Fibroblast of pulmonary artery (primary cell): ENCODE data around the gene NCSTN.

Experiments used
- DNase-seq: peaks from one replicate; pipeline ENCODE4 v3.0.0-alpha.2; 2010; ENCODE audit warnings: low read depth
- H3K4me3 ChIP-seq: replicated peaks from 2 replicates; pipeline ENCODE4 v1.5.1; 2011; ENCODE audit warnings: low read depth, mild to moderate bottlenecking, control low read depth, low read length, moderate library complexity
- TF ChIP-seq, protein P1 (sequence below): IDR thresholded peaks from 2 replicates; pipeline ENCODE4 v1.5.1; 2011; ENCODE audit warnings: mild to moderate bottlenecking, control low read depth, low read length, inconsistent platforms; ENCODE audit errors: missing control alignments

The NCSTN gene

DNA sequence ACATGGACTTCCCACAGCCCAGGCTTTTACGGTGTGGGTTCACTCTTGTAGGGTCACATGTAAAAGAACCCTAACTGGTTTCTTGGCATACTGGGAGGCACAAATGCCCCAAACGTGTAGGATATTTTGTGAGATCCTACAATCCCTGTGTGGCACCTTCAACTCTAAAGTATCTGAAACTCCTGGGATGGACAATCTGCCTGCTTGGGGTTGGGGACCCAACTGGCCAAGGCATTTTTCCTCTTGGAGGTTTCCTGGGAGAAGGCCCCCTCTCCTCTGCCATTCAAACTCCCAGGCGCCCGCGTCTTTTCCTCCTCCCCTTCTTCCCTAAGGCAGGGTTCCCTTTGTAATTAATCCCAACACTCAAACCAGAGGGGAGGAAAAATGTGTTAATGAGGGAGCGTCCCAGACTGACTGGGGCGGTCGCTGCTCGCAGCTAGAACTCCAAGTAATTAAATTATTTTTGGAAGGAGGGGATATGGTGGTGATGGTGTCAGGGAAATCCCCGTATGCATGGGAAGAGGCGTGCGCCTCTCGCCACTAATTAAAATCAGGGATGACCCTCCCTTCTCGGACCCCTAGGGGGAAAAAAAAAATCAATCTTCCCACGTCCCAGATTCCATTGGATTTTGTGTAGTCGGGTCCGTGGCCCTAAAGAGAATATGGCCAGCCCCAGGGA, 56.5 kb downstream of the NCSTN start:
- TF ChIP-seq, protein P1, sequence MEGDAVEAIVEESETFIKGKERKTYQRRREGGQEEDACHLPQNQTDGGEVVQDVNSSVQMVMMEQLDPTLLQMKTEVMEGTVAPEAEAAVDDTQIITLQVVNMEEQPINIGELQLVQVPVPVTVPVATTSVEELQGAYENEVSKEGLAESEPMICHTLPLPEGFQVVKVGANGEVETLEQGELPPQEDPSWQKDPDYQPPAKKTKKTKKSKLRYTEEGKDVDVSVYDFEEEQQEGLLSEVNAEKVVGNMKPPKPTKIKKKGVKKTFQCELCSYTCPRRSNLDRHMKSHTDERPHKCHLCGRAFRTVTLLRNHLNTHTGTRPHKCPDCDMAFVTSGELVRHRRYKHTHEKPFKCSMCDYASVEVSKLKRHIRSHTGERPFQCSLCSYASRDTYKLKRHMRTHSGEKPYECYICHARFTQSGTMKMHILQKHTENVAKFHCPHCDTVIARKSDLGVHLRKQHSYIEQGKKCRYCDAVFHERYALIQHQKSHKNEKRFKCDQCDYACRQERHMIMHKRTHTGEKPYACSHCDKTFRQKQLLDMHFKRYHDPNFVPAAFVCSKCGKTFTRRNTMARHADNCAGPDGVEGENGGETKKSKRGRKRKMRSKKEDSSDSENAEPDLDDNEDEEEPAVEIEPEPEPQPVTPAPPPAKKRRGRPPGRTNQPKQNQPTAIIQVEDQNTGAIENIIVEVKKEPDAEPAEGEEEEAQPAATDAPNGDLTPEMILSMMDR, result no peak
- DNase-seq, result no peak
- peak overlapping the region; percentile 75 for H3K4me3 ChIP-seq

DNA sequence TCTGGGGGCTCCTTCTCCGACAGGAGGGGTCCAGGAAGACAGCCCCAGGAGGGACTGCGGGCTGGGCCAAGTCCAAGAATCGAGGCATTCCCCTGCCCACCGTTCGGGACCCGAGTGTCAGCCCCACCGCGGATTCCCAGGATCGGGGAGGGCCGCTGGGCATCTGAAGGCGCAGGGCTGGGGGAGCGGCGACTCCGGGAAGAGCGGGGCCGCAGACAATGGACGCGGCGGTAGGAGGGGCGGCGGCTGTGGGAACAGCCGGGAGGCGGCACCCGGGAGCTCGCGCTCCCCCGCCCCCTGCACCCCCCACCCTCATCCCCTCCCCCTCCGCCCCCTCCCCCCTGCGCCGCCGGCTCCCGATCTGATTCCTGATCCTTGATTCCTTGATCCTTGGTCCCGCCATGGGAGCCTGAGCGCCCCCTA, 57.1 kb downstream of the NCSTN start, which contains the start of gene VANGL2:
VANGL2 (plus strand) TSS at position 342 of the 423 bp plus-strand sequence. CDS start 15,274 bp downstream, outside the sequence.
- peak within 1 kb of the TSS; percentile 75 for H3K4me3 ChIP-seq
- DNase-seq, result peak; percentile 74

DNA sequence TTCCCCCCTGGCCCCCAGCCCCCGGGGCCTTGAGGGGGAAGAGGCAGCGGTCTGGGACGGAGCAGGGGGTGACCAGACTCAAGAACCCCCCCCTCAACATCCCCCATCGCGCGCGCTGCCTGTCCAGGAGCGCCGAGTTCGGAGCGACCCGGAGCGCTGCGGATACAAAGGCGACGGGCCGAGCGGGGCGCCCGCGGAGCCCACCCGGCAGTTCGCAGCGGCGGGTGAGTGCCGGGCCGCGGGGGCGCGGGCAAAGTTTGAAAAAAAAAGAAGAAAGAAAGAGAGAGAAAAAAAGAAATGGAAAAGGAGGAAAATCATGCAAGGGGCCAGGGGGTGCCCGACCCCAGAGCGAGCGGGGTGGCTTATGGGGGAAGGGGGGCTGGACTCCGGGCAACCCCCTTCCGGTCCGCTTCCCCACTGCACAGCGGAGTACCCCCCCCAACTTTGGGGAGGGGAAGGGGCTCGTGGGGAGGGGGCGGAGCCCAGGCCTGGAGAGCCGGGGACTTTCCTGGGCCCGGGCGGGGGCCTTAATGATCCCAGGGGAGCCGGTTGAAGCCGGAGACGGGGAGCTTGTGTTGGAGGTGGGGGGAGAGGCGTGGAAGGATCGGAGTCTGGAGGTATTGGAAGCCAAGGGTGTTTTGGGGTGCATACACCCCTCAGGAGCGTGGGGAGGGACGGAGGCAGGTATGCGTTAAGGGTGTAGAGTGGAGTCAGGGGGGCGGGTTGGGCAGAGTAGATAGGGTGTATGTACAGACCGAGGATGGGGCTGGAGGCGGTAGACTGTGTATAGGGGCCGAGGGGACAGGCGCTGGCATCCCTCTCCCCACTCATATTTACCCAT, 57.7 kb downstream of the NCSTN start:
- TF ChIP-seq, protein P1, result no peak
- no peak for DNase-seq
- H3K4me3 ChIP-seq, result peak overlapping the region; percentile 75

More for the DNA sequence above, 57.1 kb downstream of the NCSTN start, which contains the start of gene VANGL2:
- TF ChIP-seq, protein P1, result no peak

DNA sequence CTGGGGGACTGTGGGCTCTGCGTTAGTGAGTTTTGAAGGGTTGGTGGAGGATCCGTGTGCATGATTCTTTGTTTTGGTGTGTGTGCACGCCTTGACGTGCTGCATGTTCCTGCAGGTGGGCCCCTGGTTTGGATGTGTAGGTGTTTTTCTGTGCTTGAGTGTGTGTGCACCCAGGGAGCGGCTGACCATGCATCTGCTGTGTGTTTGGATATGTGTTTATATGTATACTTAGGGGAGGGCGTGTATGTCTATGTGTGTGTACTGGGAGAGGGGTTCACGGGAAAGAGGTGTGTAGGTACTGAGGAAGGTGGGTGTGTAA, 58.3 kb downstream of the NCSTN start:
- H3K4me3 ChIP-seq, result peak overlapping the region; percentile 75
- TF ChIP-seq, protein P1, result no peak
- no peak for DNase-seq

DNA sequence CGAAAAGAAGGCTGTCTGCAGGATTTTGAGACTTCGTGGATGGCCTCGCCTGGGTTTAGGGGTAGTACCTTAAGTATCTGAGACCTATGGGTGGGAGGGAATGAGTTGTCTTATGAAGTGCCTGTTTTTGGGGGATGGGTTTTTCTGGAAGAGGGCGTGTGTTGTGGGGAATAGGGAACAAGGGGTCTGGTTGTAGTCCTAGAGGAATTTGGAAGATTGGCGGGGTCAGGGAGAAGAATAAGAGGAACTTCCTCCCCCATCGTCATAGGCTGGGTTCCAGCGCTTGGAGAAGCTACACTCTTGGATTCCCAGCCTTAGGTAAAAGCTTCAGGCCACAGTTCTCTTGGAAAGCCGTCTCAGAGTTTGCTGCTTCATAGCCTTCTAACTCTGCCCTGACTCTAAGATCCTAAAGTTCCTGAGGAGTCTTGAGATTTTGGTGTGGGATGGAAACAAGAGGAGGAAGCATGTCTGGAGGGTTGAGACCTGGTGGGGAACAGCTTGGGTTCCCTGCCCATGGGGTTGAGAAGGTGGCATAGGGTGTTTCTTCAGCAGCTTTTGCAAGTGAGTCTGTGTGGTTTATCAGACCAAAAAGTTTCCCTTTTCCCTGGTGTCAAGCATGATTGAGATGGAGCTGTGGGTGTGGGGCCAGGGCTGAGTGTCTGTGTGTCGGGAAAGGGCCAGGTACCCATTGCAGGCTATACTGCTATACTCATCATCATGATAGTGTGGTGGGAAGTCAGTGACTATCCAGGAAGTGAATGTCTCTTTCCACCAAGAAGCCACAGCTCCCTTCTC, 59.0 kb downstream of the NCSTN start:
- TF ChIP-seq, protein P1, result no peak

DNA sequence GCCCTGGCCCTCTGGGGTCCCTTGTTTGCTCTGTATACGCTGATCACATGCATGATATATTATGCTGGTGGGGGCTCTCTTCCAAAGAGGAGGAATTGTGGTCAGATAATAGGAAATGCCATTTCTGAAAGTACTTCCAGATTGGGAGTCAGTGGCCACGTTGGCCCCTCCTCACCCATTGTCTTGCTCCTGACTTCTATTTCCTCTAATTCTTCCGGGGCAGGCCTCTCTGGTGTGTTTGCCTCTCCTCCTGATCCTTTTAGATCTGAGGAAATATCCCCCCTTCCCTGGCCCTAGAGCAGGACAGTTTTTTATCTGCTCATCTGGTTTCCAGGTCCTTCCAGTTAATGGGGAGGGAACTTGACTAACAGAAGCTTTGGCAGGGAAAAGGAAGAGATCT, 60.1 kb downstream of the NCSTN start:
- H3K4me3 ChIP-seq, result peak overlapping the region; percentile 75
- TF ChIP-seq, protein P1, result no peak
- DNase-seq, result peak; percentile 71

More for the DNA sequence above, 59.0 kb downstream of the NCSTN start:
- peak overlapping the region; percentile 75 for H3K4me3 ChIP-seq
- DNase-seq, result peak; percentile 40
